OCI-M1 (cell line): ENCODE results near the gene NPB.
A peak's percentile ranks its signal among the peaks of the same experiment; 100 is the strongest.

ENCODE experiments used
- DNase-seq: peaks from one replicate; lab custom pipeline; 2025; lab: John Stamatoyannopoulos, UW

The NPB gene

GRCh38 chr17:81898885-81899284, 3.2 kb upstream of the NPB start:
- DNase-seq = no peak

GRCh38 chr17:81899514-81900166, 2.4 kb upstream of the NPB start:
- DNase-seq = no peak

- DNase-seq = no peak
Measured at GRCh38 chr17:81900181-81900820, 1.7 kb upstream of the NPB start.

- no peak for DNase-seq
Measured at GRCh38 chr17:81901167-81902022, 643 bp upstream of the NPB start.

- DNase-seq = no peak
Measured at GRCh38 chr17:81902653-81903414, 796 bp downstream of the NPB start.

GRCh38 chr17:81903415-81903831, 1.4 kb downstream of the NPB start:
- DNase-seq = no peak

- DNase-seq = no peak
Measured at GRCh38 chr17:81903896-81904599, 2.0 kb downstream of the NPB start.

GRCh38 chr17:81904600-81905423, 2.8 kb downstream of the NPB start:
- no peak for DNase-seq

- DNase-seq = no peak
Measured at GRCh38 chr17:81905424-81905875, 3.4 kb downstream of the NPB start.

GRCh38 chr17:81905993-81906392, 4.0 kb downstream of the NPB start:
- no peak for DNase-seq

- DNase-seq = no peak
Measured at GRCh38 chr17:81906476-81907218, 4.6 kb downstream of the NPB start.

- no peak for DNase-seq
Measured at GRCh38 chr17:81907219-81908145, 5.4 kb downstream of the NPB start.

GRCh38 chr17:81908793-81909192, 6.8 kb downstream of the NPB start:
- no peak for DNase-seq

GRCh38 chr17:81909231-81909630, 7.2 kb downstream of the NPB start:
- DNase-seq = no peak

- peak; percentile 53 for DNase-seq
Measured at GRCh38 chr17:81909966-81910839, 8.2 kb downstream of the NPB start.

GRCh38 chr17:81910840-81911276, 8.8 kb downstream of the NPB start:
- peak; percentile 49 for DNase-seq

- DNase-seq = peak; percentile 88
Measured at GRCh38 chr17:81911277-81911961, 9.4 kb downstream of the NPB start, which contains the start of gene PCYT2. Gene PCYT2, minus strand, starts transcription at chr17:81911399. Its CDS starts 44 bp downstream, at chr17:81911355.
